A549 (cell line): ENCODE measurements around the gene MOCS1. TPM values are rescaled to one million over a fixed set of nuclear protein-coding genes. Genes with fewer than 3 reads are reported as not detected.

ENCODE experiments used
- ATAC-seq, 2 experiments: fragments of 200-7000 bp in 1 of 2; fragments of >200 bp in 1 of 2; cut with Nextera tagmentation in 1 of 2; cut with Tn5 transposase in 1 of 2; 3 replicates each; pipeline versions ENCODE4 v1.8.0 to v1.9.1; 2018 to 2020; ENCODE audit warnings: mild to moderate bottlenecking in 1 of 2, moderate library complexity in 1 of 2
- CTCF ChIA-PET: fragments of 300-600 bp; sonication (Branson Sonifier 250); formaldehyde crosslinking; extraction: SDS; loops from one replicate; lab custom pipeline; 2021; ENCODE audit warnings: antibody characterized with exemption, inconsistent platforms; lab: Yijun Ruan, JAX
- POLR2A ChIA-PET: fragments of 350-600 bp; formaldehyde crosslinking; extraction: SDS; loops from one replicate; lab custom pipeline; 2021; ENCODE audit warnings: antibody characterized with exemption, inconsistent platforms; lab: Yijun Ruan, JAX
- DNase-seq, 2 experiments: peaks; one replicate each; pipeline versions ENCODE4 v3.0.0 to v3.0.0-alpha.2; 2011 to 2016; ENCODE audit warnings: low read depth in 1 of 2, low spot score in 1 of 2
- FAIRE-seq: peaks from 2 replicates; lab custom pipeline; 2011; peaks lifted over from hg19 to GRCh38; lab: Jason Lieb, UNC
- H3K27ac ChIP-seq, 2 experiments: fragments of >200 bp; sonication (Bioruptor Twin); formaldehyde crosslinking; 3 replicates each; pipeline ENCODE4 v1.5.1; 2016 to 2017
- H3K4me1 ChIP-seq: fragments of >200 bp; sonication (Bioruptor Twin); formaldehyde crosslinking; 3 replicates; pipeline ENCODE4 v1.6.1; 2016
- H3K4me2 ChIP-seq: fragments of >200 bp; sonication (Bioruptor Twin); formaldehyde crosslinking; 3 replicates; pipeline ENCODE4 v1.6.1; 2016
- H3K4me3 ChIP-seq: fragments of >200 bp; sonication (Bioruptor Twin); formaldehyde crosslinking; 3 replicates; pipeline ENCODE4 v1.5.1; 2016
- H3K9me3 ChIP-seq: fragments of >200 bp; sonication (Bioruptor Twin); formaldehyde crosslinking; 3 replicates; pipeline ENCODE4 v1.6.1; 2016
- CBX2 ChIP-seq: fragments of 200-600 bp; sonication (generic); IDR thresholded peaks from 2 replicates; pipeline ENCODE4 v1.6.1; 2016; ENCODE audit warnings: low read depth, mild to moderate bottlenecking, borderline replicate concordance
- CBX8 ChIP-seq: fragments of 200-600 bp; sonication (generic); IDR thresholded peaks from 2 replicates; pipeline ENCODE4 v1.6.1; 2016
- CHD4 ChIP-seq: fragments of 200-600 bp; sonication (generic); IDR thresholded peaks from 2 replicates; pipeline ENCODE4 v1.6.1; 2016; ENCODE audit warnings: antibody characterized with exemption, mild to moderate bottlenecking, borderline replicate concordance
- EHMT2 ChIP-seq: fragments of 200-600 bp; sonication (generic); IDR thresholded peaks from 2 replicates; pipeline ENCODE4 v1.6.1; 2016; ENCODE audit warnings: antibody characterized with exemption, low read depth, mild to moderate bottlenecking, moderate library complexity
- ELK1 ChIP-seq: fragments of 150-350 bp; IDR thresholded peaks from 2 replicates; pipeline ENCODE4 v1.6.1; 2014; ENCODE audit warnings: low read depth, mild to moderate bottlenecking, low read length
- EP300 ChIP-seq, 2 experiments: fragments of >200 bp; sonication (Bioruptor Twin); formaldehyde crosslinking; IDR thresholded peaks; 2 replicates in 1 of 2; 3 replicates in 1 of 2; pipeline ENCODE4 v1.6.1; 2016 to 2017
- ESRRA ChIP-seq: fragments of 150-350 bp; IDR thresholded peaks from 2 replicates; pipeline ENCODE4 v1.6.1; 2014; ENCODE audit warnings: mild to moderate bottlenecking, low read length, borderline replicate concordance
- FOSB ChIP-seq: fragments of 250-450 bp; sonication (Bioruptor Pico); IDR thresholded peaks from 2 replicates; pipeline ENCODE4 v1.5.0; 2020; ENCODE audit warnings: mild to moderate bottlenecking, moderate library complexity
- GATA3 ChIP-seq: IDR thresholded peaks from 2 replicates; pipeline ENCODE4 v1.6.1; 2012; ENCODE audit warnings: borderline replicate concordance
- JUN ChIP-seq, 2 experiments: fragments of >200 bp; sonication (Bioruptor Twin); formaldehyde crosslinking; IDR thresholded peaks; 2 replicates in 1 of 2; 3 replicates in 1 of 2; pipeline ENCODE4 v1.6.1; 2016 to 2017
- MAFK ChIP-seq: fragments of 450-650 bp; IDR thresholded peaks from 2 replicates; pipeline ENCODE4 v1.6.1; 2014; ENCODE audit not compliant: partially characterized antibody
- NR3C1 ChIP-seq: fragments of >200 bp; sonication (Bioruptor Twin); formaldehyde crosslinking; IDR thresholded peaks from 3 replicates; pipeline ENCODE4 v1.6.1; 2017
- PBX3 ChIP-seq: IDR thresholded peaks from 2 replicates; pipeline ENCODE4 v1.6.1; 2012
- POLR2A ChIP-seq: IDR thresholded peaks from 2 replicates; pipeline ENCODE4 v1.6.1; 2012; ENCODE audit warnings: mild to moderate bottlenecking, low read length
- POLR2AphosphoS2 ChIP-seq: conservative IDR thresholded peaks from 2 replicates; pipeline ENCODE4 v1.6.1; 2012; ENCODE audit warnings: low read length, improper control_type of control experiment, inconsistent platforms
- RFX5 ChIP-seq: fragments of 450-650 bp; IDR thresholded peaks from 2 replicates; pipeline ENCODE4 v1.7.1; 2014; ENCODE audit warnings: antibody characterized with exemption, mild to moderate bottlenecking, moderate library complexity
- TP53 ChIP-seq: fragments of 250-450 bp; sonication (Bioruptor Pico); IDR thresholded peaks from 2 replicates; pipeline ENCODE4 v1.5.0; 2021; ENCODE audit warnings: mild to moderate bottlenecking, moderate library complexity
- ZC3H11A ChIP-seq: fragments of 450-650 bp; IDR thresholded peaks from 2 replicates; pipeline ENCODE4 v1.6.1; 2014; ENCODE audit warnings: antibody characterized with exemption, mild to moderate bottlenecking
- WGBS: methylation state at CpG from one replicate; pipeline ENCODE4 v1.1.6; 2017; ENCODE audit errors: missing lambda C conversion rate; 5-methylcytosine and 5-hydroxymethylcytosine counted together
- polyA plus RNA-seq, 4 experiments: library from polyadenylated mRNA; depleted of rRNA in 3 of 4; stranded (reverse); fragments of >200 nt; fragmentation: RNase III in 1 of 4; extraction: RNeasy Plus Mini Kit Qiagen cat#74134 plus additional on column Dnase treatment in 1 of 4; gene quantifications; 2 replicates in 3 of 4; 3 replicates in 1 of 4; pipeline ENCODE4 v1.2.3, GENCODE V29; 2011 to 2017
- TF ChIP-seq, protein P1 (sequence below): fragments of >200 bp; sonication (Bioruptor Twin); formaldehyde crosslinking; IDR thresholded peaks from 2 replicates; pipeline ENCODE4 v1.6.1; 2016
- TF ChIP-seq, protein P2 (sequence below): fragments of >200 bp; sonication (Bioruptor Twin); formaldehyde crosslinking; IDR thresholded peaks from 3 replicates; pipeline ENCODE4 v1.5.1; 2016

Gene MOCS1
- polyA plus RNA-seq, 2 of the 4 experiments (the other 2 are of a cell fraction): 0.68 to 1.8 TPM

GRCh38 chr6:39855356-39855995 lies 78.8 kb downstream of the MOCS1 start:
- ATAC-seq (no peak), DNase-seq (no peak), FAIRE-seq (no peak)
- H3K27ac ChIP-seq: no peak overlapping the region
- no peaks in the 10 kb centered on the region for H3K9me3 ChIP-seq
- no peak overlapping the region for H3K4me2 ChIP-seq
- 25% methylated on average over 7 of the region's 7 CpGs for WGBS
- H3K4me3 ChIP-seq: no peak overlapping the region
- H3K4me1 ChIP-seq: no peaks in the 10 kb centered on the region
- ChIA-PET POLR2A (no interaction called here), CTCF (no interaction called here)
- TF ChIP-seq MAFK (no peak), POLR2AphosphoS2 (no peak), FOSB (CRISPR knock-in tag) (no peak), ELK1 (no peak), CHD4 (no peak), EHMT2 (no peak), TP53 (CRISPR knock-in tag) (no peak), CBX8 (no peak), JUN (IDR thresholded peaks at IDR 0.05) (no peak), ESRRA (no peak), ZC3H11A (no peak), RFX5 (no peak), CBX2 (no peak), GATA3 (no peak), PBX3 (no peak), EP300 (IDR thresholded peaks at IDR 0.05) (no peak), POLR2A (no peak), NR3C1 (no peak)
- TF ChIP-seq, protein P1, sequence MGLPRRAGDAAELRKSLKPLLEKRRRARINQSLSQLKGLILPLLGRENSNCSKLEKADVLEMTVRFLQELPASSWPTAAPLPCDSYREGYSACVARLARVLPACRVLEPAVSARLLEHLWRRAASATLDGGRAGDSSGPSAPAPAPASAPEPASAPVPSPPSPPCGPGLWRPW: no peak
- TF ChIP-seq, protein P2, sequence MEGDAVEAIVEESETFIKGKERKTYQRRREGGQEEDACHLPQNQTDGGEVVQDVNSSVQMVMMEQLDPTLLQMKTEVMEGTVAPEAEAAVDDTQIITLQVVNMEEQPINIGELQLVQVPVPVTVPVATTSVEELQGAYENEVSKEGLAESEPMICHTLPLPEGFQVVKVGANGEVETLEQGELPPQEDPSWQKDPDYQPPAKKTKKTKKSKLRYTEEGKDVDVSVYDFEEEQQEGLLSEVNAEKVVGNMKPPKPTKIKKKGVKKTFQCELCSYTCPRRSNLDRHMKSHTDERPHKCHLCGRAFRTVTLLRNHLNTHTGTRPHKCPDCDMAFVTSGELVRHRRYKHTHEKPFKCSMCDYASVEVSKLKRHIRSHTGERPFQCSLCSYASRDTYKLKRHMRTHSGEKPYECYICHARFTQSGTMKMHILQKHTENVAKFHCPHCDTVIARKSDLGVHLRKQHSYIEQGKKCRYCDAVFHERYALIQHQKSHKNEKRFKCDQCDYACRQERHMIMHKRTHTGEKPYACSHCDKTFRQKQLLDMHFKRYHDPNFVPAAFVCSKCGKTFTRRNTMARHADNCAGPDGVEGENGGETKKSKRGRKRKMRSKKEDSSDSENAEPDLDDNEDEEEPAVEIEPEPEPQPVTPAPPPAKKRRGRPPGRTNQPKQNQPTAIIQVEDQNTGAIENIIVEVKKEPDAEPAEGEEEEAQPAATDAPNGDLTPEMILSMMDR: no peak

Other genes with a start within 250 kb of the MOCS1 start
- 0.05 and 0.21 TPM in 2 replicates for gene KIF6, start 209.1 kb downstream of the MOCS1 start, polyA plus RNA-seq (2011; rRNA removed)
- 0.28 to 0.39 TPM (median 0.33 TPM) in 3 replicates for gene KIF6, start 209.1 kb downstream of the MOCS1 start, polyA plus RNA-seq (2017; fragmentation: RNase III; extraction: RNeasy Plus Mini Kit Qiagen cat#74134 plus additional on column Dnase treatment)
- not detected in 2 replicates for gene DAAM2, start 142.1 kb downstream of the MOCS1 start, polyA plus RNA-seq (2011; rRNA removed)
- gene DAAM2, start 142.1 kb downstream of the MOCS1 start, polyA plus RNA-seq (2017; fragmentation: RNase III; extraction: RNeasy Plus Mini Kit Qiagen cat#74134 plus additional on column Dnase treatment): not detected in 3 replicates